ENCODE data around the gene ARIH2.

Gene ARIH2

GRCh38 chr3:48915296-48915695 is 3.3 kb upstream of the ARIH2 start:
- FAIRE-seq: no peak
- DNase-seq (ENCODE audit: insufficient read length, low spot score): no peak
- TF ChIP-seq POLR2A (IDR thresholded peaks at IDR 0.05; ENCODE audit: low read depth, low read length): no peak

- no peak for FAIRE-seq
- DNase-seq (ENCODE audit: insufficient read length, low spot score): peak; percentile 50
- no peak for TF ChIP-seq POLR2A (IDR thresholded peaks at IDR 0.05; ENCODE audit: low read depth, low read length)
Observed at GRCh38 chr3:48919215-48920138, 835 bp downstream of the ARIH2 start.

DNA sequence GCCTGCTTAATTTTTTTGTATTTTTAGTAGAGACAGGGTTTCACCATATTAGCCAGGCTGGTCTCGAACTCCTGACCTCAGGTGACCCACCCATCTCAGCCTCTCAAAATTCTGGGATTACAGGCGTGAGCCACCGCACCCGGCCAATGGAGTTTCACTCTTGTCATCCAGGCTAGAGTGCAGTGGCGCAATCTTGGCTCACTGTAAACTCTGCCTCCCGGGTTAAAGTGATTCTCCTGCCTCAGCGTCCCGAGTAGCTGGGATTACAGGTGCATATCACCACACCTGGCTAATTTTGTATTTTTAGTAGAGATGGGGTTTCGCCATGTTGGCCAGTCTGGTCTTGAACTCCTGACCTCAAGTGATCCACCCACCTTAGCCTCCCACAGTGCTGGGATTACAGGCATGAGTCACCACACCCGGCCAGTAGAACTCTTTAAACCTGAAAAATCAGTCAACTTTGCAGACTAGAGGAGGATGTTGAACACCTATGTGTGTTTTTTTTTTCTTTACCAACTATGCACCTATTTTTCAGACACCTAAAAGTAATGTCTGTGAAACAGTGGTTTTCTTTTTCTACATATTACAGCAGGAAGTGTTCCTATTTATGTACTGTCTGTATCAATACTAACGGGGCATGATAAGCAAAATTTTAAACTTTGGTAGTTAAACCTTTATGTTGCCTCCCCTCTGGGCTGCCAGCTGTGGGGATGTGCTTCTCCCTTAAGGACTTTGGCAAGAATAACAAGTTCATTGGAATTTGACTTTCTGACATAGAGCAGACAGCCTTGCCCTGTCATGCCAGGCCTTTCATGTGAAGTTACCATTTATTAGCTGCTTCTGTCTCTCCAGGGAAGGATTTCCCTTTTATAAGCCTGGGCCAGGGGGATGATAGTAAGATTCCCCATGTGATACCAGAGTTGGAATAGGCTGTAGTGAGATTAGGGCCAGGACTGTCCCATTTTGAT is 8.1 kb downstream of the ARIH2 start:
- no peak for TF ChIP-seq POLR2A (IDR thresholded peaks at IDR 0.05; ENCODE audit: low read depth, low read length)
- no peak for DNase-seq (ENCODE audit: insufficient read length, low spot score)
- FAIRE-seq: no peak

DNA sequence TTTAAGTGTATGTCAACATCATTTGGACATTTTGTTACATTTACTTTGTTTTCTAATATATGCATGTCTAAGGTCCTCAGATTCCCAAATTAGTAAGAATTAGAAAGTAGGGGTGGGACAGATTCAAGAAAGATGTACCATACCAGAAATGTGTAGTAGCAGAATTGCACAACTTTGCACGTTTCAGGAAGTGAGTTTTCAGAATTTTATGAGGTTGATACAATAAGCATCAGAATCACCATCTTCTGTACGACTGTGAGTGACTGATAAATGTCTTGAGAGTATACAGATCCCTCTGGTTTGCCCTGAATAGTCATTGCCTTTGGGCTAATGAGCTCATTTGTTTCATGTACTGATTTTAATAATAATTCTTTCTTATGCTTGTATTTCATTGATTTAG is 9.3 kb downstream of the ARIH2 start:
- no peak for DNase-seq (ENCODE audit: insufficient read length, low spot score)
- FAIRE-seq: no peak
- TF ChIP-seq POLR2A (IDR thresholded peaks at IDR 0.05; ENCODE audit: low read depth, low read length): no peak

- DNase-seq (ENCODE audit: insufficient read length, low spot score) (no peak), FAIRE-seq (no peak)
- TF ChIP-seq POLR2A (IDR thresholded peaks at IDR 0.05; ENCODE audit: low read depth, low read length): no peak
Observed at GRCh38 chr3:48928679-48929078, 10.0 kb downstream of the ARIH2 start.

DNA sequence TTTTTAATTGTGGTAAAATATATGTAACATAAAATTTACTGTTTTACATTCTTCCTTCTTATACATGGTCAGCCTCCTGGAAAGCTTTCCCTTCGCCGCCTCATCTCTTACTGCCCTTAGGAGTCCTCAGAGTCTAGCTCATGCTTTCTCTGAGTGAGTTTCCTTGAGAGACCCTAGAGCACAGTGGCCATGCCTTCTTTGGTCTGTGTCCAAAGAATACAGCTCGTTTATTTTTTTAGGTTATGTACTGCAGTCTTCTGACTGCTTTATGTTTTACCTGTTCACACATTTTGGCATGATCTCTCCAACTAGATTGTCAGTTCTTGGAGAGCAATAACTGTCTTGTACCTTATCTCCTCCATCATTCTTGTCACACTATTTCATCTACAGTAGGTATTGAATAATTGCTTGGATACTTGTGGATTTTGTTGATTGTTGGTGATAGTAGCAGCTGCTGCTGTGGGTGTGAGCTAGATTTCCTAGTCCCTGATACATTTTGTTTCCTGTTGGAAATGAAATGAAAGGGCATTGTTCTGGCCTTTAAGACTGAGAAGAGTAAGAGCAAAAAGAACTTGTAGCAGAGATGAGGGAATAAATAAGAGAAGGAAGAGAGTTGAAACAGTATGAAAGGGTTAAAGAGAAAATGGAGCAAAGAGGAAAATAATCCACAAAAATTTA is 10.9 kb downstream of the ARIH2 start:
- TF ChIP-seq POLR2A (IDR thresholded peaks at IDR 0.05; ENCODE audit: low read depth, low read length): no peak
- DNase-seq (ENCODE audit: insufficient read length, low spot score) (no peak), FAIRE-seq (peak; percentile 62)

- no peak for FAIRE-seq
- no peak for DNase-seq (ENCODE audit: insufficient read length, low spot score)
- no peak for TF ChIP-seq POLR2A (IDR thresholded peaks at IDR 0.05; ENCODE audit: low read depth, low read length)
Observed at GRCh38 chr3:48930590-48930989, 11.9 kb downstream of the ARIH2 start.

DNA sequence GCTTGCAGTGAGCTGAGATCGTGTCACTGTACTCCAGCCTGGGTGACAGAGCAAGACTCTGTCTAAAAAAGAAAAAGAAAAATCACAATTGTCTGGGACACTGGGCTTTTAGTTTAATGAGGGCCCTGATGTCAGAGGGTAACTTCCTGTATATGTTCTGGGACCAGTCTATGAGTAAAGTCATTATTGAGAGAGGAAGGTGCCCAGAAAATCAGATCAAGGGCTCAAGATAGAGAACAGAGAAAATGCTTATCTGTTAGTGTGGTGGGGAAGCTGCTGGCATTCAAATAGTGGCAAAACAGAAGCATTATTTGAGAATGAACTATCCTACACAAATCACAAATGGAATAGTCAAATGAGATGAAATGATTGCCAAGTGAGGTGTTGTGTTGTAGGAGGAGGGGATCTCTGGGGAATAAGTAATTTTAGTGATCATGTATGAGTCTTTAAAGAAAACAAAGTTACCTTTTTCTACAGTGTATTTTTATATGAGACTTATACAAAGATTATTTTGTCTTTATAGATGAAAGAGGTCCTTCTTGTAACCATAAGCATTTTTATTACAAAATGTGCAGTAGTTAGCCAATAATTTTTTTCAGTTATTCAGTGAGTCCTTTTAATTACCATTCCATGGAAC is 13.4 kb downstream of the ARIH2 start:
- FAIRE-seq: no peak

DNA sequence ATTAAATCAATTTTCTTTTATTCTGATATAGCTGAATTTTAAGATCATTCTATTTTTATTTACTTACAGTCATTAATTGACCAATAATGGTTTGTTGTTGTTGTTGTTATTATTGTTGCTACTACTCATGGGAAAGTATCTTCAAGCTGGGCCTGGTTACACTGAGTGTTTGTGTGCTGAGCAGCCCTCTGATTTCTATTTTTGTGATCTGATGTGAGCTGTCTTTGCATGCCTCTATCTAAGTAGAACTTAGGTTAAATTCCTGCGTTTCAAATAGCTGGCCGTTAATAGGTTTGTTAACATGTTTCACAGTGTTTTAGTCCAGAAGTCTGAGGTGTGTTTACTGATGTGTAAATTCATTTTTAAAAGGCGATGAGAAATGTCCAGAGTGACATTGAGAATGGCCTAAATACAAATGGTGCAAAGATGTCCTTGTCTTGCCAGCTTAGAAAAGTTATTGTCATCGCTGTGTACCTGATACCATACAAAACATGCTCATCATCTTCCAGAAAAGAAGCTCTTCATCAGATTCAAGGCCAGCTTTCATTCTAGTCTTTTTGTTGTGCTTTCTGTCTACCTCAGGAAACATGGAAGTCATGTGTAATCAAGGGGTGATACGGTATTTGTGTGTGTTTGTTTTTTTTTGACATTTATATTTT is 15.8 kb downstream of the ARIH2 start:
- DNase-seq (ENCODE audit: insufficient read length, low spot score) (no peak), FAIRE-seq (peak; percentile 75)
- no peak for TF ChIP-seq POLR2A (IDR thresholded peaks at IDR 0.05; ENCODE audit: low read depth, low read length)

More for the DNA sequence above, 13.4 kb downstream of the ARIH2 start:
- no peak for TF ChIP-seq POLR2A (IDR thresholded peaks at IDR 0.05; ENCODE audit: low read depth, low read length)
- DNase-seq (ENCODE audit: insufficient read length, low spot score): no peak

GRCh38 chr3:48935530-48935929 is 16.9 kb downstream of the ARIH2 start:
- no peak for DNase-seq (ENCODE audit: insufficient read length, low spot score)
- TF ChIP-seq POLR2A (IDR thresholded peaks at IDR 0.05; ENCODE audit: low read depth, low read length): no peak
- peak; percentile 27 for FAIRE-seq

DNA sequence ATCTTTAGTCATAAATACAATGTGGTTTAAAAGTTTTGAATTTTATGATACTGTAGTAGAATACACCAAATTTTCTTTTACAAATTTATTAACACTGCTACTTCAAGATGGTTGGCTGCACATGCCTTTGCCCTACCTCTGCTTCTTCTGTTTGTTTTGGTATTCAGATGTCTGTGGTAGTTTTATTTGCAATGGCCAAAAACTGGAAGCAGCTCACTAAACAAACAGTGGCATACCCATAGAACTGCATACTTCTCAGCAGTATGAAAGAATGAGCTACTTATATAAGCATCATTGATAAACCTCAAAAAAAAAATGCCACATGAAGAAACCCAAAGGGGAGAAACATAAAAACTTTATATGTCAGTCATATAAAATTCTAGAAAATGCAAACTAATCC is 19.5 kb downstream of the ARIH2 start:
- DNase-seq (ENCODE audit: insufficient read length, low spot score) (no peak), FAIRE-seq (no peak)
- no peak for TF ChIP-seq POLR2A (IDR thresholded peaks at IDR 0.05; ENCODE audit: low read depth, low read length)

DNA sequence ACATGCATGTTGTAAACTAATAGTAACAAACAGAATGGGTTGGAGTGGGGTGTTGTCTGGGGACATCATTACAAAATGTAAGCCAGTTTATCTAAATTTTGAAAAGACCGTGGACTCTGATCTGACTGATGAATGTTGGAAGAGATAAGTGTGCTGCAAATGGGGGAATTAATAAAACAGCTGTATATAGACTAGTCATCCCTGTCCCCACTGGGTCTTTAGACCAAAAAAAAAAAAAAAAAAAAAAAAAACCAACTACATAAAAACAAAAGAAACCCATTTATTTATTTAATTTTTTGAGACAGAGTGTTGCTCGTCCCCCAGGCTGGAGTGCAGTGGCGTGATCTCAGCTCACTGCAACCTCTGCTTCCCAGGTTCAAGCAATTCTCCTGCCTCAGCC is 20.0 kb downstream of the ARIH2 start:
- FAIRE-seq: no peak
- no peak for DNase-seq (ENCODE audit: insufficient read length, low spot score)
- no peak for TF ChIP-seq POLR2A (IDR thresholded peaks at IDR 0.05; ENCODE audit: low read depth, low read length)

- DNase-seq (ENCODE audit: insufficient read length, low spot score): no peak
- TF ChIP-seq POLR2A (IDR thresholded peaks at IDR 0.05; ENCODE audit: low read depth, low read length): no peak
- FAIRE-seq: no peak
Observed at GRCh38 chr3:48945432-48945831, 26.8 kb downstream of the ARIH2 start.
